Camera-type eye (tissue), 1 donor: ENCODE results near the gene WNK1. TPM values are rescaled to one million over a fixed set of nuclear protein-coding genes. Genes with fewer than 3 reads are reported as not detected.

ENCODE experiments used
- total RNA-seq: library from RNA; depleted of rRNA; stranded (reverse); fragments of >200 nt; gene quantifications from one replicate; pipeline ENCODE4 v1.2.3, GENCODE V29; 2014

Gene WNK1
- total RNA-seq = 197 TPM

DNA sequence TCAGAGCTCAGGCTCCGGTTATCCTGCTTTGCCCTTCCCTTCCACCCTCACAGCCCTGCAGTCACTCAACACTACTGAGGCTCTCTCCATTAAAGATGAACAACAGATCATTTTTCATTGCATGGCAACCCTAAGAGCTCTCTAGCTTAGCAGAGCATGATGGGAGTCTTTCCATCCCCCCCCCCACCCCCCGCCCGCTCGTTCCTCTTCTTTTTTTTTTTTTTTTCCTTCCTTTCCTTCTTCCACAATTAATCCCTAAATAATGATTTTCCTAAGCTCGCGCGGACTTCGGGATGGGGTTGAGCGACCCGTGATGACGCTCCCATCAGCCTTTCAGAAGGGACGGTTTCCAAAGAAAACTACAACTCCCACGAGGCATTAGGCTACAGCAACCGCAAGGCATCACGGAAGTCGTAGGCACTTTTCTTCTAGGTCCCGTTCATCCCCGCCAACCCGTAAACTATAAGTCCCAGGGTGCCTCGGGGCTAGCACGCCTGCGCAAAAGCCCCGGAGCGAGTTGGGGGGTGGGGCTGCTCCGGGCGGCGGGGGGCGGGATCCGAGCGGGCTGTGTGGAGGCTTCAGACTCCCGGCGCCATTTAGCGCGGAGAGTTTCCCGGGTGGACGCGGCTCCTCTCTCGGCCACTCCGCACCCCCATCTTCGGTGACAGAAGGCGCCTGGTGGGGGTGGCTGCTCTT lies at the start of gene WNK1:
Gene WNK1 (plus strand): TSS at position 581 of the 696 bp plus-strand sequence. CDS start 987 bp downstream, outside the sequence.

DNA sequence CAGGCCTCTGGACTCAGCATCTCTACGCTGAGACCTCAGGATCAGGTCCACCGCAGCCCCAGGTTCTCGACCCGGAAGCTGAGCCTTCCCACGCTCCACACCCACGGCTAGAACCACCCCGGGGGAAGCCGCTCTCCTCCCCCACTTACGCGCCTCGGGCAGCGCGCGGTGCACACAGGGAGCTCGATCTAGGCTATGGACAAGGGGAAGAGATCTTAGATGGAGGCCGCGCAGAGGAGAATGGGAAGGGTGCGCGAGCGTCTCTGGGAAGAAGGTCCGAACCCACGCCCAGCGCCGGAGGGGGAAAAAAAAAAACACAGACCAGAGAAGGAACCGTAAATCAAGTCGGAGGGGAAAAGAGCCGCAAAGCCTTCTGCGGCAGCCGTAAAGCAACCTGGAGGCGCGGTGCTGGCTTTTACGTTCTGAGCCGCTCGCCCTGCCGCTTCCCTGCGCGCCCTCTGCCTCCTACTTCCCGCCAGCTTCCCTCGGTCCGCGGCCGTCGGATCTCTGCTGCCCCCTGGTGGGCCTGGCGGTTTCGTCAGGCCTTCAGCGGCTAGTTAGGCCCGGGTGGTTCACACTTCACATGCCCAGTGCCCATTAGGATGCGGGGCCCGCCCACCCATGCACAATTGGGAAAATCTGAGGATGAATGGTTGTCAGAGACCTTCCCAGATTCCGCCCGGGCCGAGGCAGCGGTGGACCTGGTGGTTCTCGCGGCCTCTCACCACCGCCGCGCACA lies 197.2 kb downstream of the WNK1 start, which contains the start of gene RAD52:
Gene RAD52 (minus strand): TSS at position 242 of the 739 bp plus-strand sequence. CDS start 16,636 bp downstream, outside the sequence.

Other genes starting within 250 kb of the WNK1 start
- 0.93 TPM for gene NINJ2, start 89.1 kb upstream of the WNK1 start, total RNA-seq
- 42.2 TPM for gene RAD52, start 197.1 kb downstream of the WNK1 start, total RNA-seq
- 90.1 TPM for gene ERC1, start 238.6 kb downstream of the WNK1 start, total RNA-seq